ACHN (cell line): Measurements from ENCODE around the gene MAGI2.

Experiments used
- DNase-seq: peaks from one replicate; pipeline ENCODE4 v3.0.0-alpha.2; 2015
- in situ Hi-C: cut with HindIII; loops from 2 replicates; pipeline ENCODE4 v1.10.0; 2017; ENCODE audit warnings: low sequenced_read_pairs, low pct_ligation_motif_present, low pct_unique_long_range_greater_than_20kb

MAGI2 gene

DNA sequence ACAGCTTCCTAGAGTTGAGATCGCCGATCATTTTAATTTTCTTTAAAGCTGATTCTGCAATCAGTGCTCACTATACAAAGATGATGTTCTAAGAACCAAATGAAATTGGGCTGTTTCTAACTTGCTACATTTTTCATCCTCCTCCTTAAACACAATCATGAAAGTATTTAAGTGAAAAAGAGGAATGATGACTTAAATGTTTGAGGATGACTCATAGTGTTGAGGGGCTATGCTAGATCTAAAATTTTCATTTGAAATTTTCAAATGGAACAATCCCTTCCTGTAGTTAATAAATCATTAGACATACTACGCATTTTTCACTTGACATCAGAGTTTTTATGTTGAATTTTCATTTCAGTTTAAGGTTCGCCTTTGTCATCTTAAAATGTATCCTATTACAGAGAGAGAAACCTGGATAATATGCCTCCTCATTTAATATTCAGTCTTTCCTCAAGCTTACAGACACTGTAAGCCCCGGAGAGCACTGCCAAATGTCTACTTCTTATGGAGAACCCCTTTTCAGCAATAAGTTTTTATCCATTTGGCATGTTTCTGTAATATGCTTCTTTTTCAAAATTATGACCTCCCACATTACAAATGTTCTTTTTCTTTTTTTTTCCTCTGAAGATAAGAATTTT, 499.6 kb downstream of the MAGI2 start:
- in situ Hi-C loops: no loop called here

GRCh38 chr7:78953090-78953489, 500.4 kb downstream of the MAGI2 start:
- in situ Hi-C loops: no loop called here
- DNase-seq: no peak

More for the DNA sequence above, 499.6 kb downstream of the MAGI2 start:
- DNase-seq: no peak

- in situ Hi-C loops: no loop called here
- DNase-seq: no peak
These were observed 513.8 kb downstream of the MAGI2 start for GRCh38 chr7:78939669-78940068.

GRCh38 chr7:78924581-78924980, 528.9 kb downstream of the MAGI2 start:
- in situ Hi-C loops: no loop called here
- peak; percentile 46 for DNase-seq

DNA sequence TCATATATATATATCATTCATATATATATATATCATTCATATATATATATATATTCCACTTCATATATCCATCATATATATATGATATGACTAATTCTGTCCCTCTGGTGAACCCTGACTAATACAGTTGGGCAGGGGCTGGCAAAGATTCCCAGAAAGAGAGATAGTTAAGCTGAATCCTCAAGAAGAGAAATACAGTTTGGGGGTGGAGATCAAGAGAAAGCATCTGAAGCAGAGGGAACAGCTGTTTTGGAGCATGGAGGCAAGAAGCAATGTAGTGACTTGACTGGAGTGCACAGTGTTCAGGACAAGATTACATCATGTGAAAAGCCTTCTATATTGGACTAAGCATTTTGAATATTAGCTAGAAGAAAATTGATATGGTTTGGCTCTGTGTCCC, 540.7 kb downstream of the MAGI2 start:
- no peak for DNase-seq
- in situ Hi-C loops: no loop called here

GRCh38 chr7:78906735-78907134, 546.7 kb downstream of the MAGI2 start:
- in situ Hi-C loops: no loop called here
- no peak for DNase-seq

DNA sequence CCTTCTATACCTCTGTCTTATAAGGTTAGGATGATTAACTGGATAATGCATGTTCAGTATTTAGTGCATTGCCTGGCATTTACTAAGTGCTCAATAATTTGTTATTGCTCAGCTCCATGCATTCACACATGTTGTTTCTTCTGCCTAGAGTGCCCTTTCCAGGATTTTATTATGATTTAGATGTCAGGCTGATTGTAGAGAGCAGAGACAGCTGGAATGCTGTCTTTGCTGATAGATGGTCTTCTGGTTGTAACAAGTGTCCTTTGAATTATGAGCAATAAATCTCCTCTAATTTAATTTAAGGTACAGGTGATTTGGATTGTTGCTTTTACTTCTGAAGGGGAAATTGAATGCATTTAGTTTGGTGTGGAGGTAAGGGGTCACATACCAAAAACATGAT, 548.0 kb downstream of the MAGI2 start:
- DNase-seq: no peak

GRCh38 chr7:78904983-78905382, 548.5 kb downstream of the MAGI2 start:
- in situ Hi-C loops: no loop called here
- no peak for DNase-seq

More for the DNA sequence above, 548.0 kb downstream of the MAGI2 start:
- in situ Hi-C loops: no loop called here

GRCh38 chr7:78901566-78901965, 551.9 kb downstream of the MAGI2 start:
- no peak for DNase-seq
- in situ Hi-C loops: no loop called here

DNA sequence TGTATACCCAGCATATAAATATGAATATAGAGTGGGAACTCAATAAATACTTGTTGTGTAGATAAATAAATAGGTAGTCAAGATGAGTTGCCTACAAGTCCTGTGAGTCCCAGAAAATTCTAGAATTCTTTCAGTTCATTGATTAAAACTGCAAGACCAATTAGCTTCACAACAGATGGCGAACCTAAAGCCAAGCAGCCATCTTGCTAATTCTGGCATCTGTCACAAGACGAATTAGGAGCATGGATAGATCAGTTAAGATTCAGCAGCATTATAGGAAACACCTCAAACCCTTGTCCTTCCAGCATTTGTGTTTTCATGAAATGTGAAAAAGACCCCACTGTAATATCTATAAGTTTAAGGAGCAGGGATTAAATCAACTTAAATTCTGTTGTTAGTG, 552.7 kb downstream of the MAGI2 start:
- DNase-seq: no peak
- in situ Hi-C loops: no loop called here

- DNase-seq: no peak
- in situ Hi-C loops: no loop called here
These were observed 558.1 kb downstream of the MAGI2 start for GRCh38 chr7:78895393-78895792.

GRCh38 chr7:78879206-78879605, 574.3 kb downstream of the MAGI2 start:
- in situ Hi-C loops: no loop called here

DNA sequence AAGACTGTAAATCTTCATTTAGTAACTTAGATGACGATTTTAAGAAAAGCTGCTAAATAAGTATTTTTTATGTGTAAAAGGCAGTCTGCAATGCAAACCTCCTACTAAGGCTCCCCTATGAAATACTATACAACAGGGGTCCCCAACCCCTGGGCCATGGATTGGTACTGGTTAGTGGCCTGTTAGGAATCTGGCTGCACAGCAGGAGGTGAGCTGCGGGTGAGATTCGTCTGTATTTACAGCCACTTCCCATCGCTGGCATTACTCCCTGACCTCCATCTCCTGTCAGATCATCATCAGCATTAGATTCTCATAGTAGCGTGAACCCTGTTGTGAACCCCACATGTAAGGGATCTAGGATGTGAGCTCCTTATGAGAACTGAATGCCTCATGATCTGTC, 580.4 kb downstream of the MAGI2 start:
- DNase-seq: no peak
- in situ Hi-C loops: no loop called here

More at GRCh38 chr7:78879206-78879605, 574.3 kb downstream of the MAGI2 start:
- no peak for DNase-seq

- in situ Hi-C loops: no loop called here
- no peak for DNase-seq
These were observed 589.1 kb downstream of the MAGI2 start for GRCh38 chr7:78864339-78864738.

- no peak for DNase-seq
- in situ Hi-C loops: no loop called here
These were observed 590.2 kb downstream of the MAGI2 start for GRCh38 chr7:78863281-78863680.

- DNase-seq: no peak
These were observed 591.0 kb downstream of the MAGI2 start for GRCh38 chr7:78862411-78862900.

GRCh38 chr7:78852951-78853350, 600.5 kb downstream of the MAGI2 start:
- in situ Hi-C loops: no loop called here

More at GRCh38 chr7:78862411-78862900, 591.0 kb downstream of the MAGI2 start:
- in situ Hi-C loops: no loop called here

DNA sequence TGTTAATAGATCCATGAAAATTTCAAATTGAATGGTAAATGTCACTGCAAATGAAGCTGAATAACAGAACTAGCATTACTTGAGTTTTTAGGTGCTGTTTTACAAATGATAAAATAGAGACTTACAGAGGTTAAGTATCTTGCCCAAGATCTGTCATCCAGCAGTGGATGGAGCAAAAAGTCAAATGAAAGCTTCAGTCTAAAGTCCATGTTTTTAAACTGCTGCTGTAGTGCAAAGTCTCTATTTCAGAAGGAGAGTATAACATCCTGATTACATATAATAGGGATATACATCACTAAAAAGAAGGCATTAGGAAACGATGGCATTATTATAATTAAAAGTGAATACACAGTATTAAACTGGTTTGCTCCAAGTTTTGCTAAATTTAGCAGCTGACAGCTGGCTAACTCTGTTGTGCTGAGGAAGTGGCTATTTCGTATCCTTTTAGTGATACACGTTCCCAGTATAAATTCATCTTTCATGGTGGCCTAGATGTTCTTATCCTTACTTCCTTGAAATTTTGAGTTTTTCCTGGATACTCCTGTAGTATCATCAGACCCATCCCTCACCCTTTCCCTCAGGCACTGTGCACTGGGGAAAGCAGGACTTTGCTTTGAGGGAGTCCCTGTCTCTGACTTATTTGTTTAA, 603.2 kb downstream of the MAGI2 start:
- in situ Hi-C loops: no loop called here
- no peak for DNase-seq

More at GRCh38 chr7:78852951-78853350, 600.5 kb downstream of the MAGI2 start:
- DNase-seq: no peak

- DNase-seq: no peak
- in situ Hi-C loops: no loop called here
These were observed 608.3 kb downstream of the MAGI2 start for GRCh38 chr7:78845155-78845554.

DNA sequence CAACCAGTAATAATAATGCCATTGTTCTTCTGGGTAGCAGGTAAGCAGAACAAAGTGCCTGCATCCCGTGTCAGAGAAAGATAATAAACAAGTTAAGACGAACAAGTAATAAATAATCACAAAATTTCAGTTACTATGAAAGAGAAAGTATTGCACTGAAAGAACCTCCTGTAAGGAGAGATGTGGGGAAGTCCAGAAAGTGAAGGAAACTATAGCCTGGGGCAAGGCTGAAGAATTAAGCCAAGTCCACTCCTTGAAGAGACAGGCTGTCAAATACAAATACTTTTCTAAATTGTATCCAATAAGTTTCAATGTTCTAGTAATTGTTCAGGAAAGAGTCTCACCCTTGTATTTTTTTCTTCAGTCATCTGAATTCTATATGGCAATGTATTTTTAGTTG, 611.4 kb downstream of the MAGI2 start:
- no peak for DNase-seq
- in situ Hi-C loops: no loop called here
